Astrocyte of the spinal cord (primary cell): Measurements from ENCODE around the gene FXYD6.

Experiments used
- DNase-seq: peaks from one replicate; pipeline ENCODE4 v3.0.0; 2011; ENCODE audit warnings: low read depth, low spot score
- H3K4me3 ChIP-seq: 2 replicates; pipeline ENCODE4 v1.5.1; 2011; ENCODE audit warnings: low read depth, mild to moderate bottlenecking, low read length, moderate library complexity
- CTCF ChIP-seq: IDR thresholded peaks from 2 replicates; pipeline ENCODE4 v1.5.1; 2012; ENCODE audit warnings: low read depth, mild to moderate bottlenecking, low read length, inconsistent platforms
- in situ Hi-C: cut with HindIII; loops from 2 replicates; pipeline ENCODE4 v1.10.0; 2017; ENCODE audit warnings: low sequenced_read_pairs

The FXYD6 gene

GRCh38 chr11:117921893-117922292 is 45.4 kb upstream of the FXYD6 start:
- no peak overlapping the region for H3K4me3 ChIP-seq
- no peak for TF ChIP-seq CTCF
- DNase-seq = no peak
- in situ Hi-C loops = no loop called here

- H3K4me3 ChIP-seq = no peak overlapping the region
- no peak for DNase-seq
- in situ Hi-C loops = no loop called here
- no peak for TF ChIP-seq CTCF
Observed at GRCh38 chr11:117921456-117921855, 45.0 kb upstream of the FXYD6 start.

- DNase-seq = no peak
- no peak overlapping the region for H3K4me3 ChIP-seq
- in situ Hi-C loops = no loop called here
- no peak for TF ChIP-seq CTCF
Observed at GRCh38 chr11:117919781-117920221, 43.3 kb upstream of the FXYD6 start.

GRCh38 chr11:117919341-117919740 is 42.9 kb upstream of the FXYD6 start:
- in situ Hi-C loops = no loop called here
- no peak for DNase-seq
- H3K4me3 ChIP-seq = no peak overlapping the region
- no peak for TF ChIP-seq CTCF

GRCh38 chr11:117918366-117919255 is 42.2 kb upstream of the FXYD6 start:
- DNase-seq = no peak
- in situ Hi-C loops = no loop called here
- TF ChIP-seq CTCF = no peak
- H3K4me3 ChIP-seq = no peak overlapping the region

- no peak for DNase-seq
- no peak overlapping the region for H3K4me3 ChIP-seq
- TF ChIP-seq CTCF = no peak
- in situ Hi-C loops = no loop called here
Observed at GRCh38 chr11:117917591-117918151, 41.2 kb upstream of the FXYD6 start.
